EH (cell line): Measurements from ENCODE around the gene ZBTB8OS.
"Not testable (repeated sequence)": the region's sequence is repeated elsewhere in the genome, so short reads cannot be mapped to it uniquely, and the experiment has no call there.

Source experiments
- DNase-seq: peaks from one replicate; pipeline ENCODE4 v3.0.0-alpha.2; 2015; ENCODE audit warnings: low read depth

ZBTB8OS gene

GRCh38 chr1:32650248-32650751 lies at the start of gene ZBTB8OS:
Gene ZBTB8OS, minus strand, starts transcription at chr1:32650550. Its CDS starts 21 bp downstream, at chr1:32650529.
- DNase-seq = peak; percentile 96

- DNase-seq = not testable (repeated sequence)
Measured at GRCh38 chr1:32696996-32697395, 46.6 kb upstream of the ZBTB8OS start.

GRCh38 chr1:32696041-32696440 lies 45.7 kb upstream of the ZBTB8OS start:
- DNase-seq = no peak

GRCh38 chr1:32695098-32695904 lies 45.0 kb upstream of the ZBTB8OS start:
- peak; percentile 93 for DNase-seq

GRCh38 chr1:32693455-32694174 lies 43.3 kb upstream of the ZBTB8OS start:
- DNase-seq = no peak

- no peak for DNase-seq
Measured at GRCh38 chr1:32686387-32686786, 36.0 kb upstream of the ZBTB8OS start.

GRCh38 chr1:32685498-32685897 lies 35.1 kb upstream of the ZBTB8OS start:
- DNase-seq = no peak

- DNase-seq = peak; percentile 58
Measured at GRCh38 chr1:32684167-32684811, 33.9 kb upstream of the ZBTB8OS start.

- DNase-seq = no peak
Measured at GRCh38 chr1:32683397-32683796, 33.0 kb upstream of the ZBTB8OS start.

GRCh38 chr1:32681999-32682398 lies 31.6 kb upstream of the ZBTB8OS start:
- no peak for DNase-seq

- DNase-seq = no peak
Measured at GRCh38 chr1:32681509-32681908, 31.2 kb upstream of the ZBTB8OS start.

GRCh38 chr1:32680642-32681041 lies 30.3 kb upstream of the ZBTB8OS start:
- no peak for DNase-seq

GRCh38 chr1:32679993-32680392 lies 29.6 kb upstream of the ZBTB8OS start:
- not testable (repeated sequence) for DNase-seq

GRCh38 chr1:32676945-32677344 lies 26.6 kb upstream of the ZBTB8OS start:
- DNase-seq = no peak

- not testable (repeated sequence) for DNase-seq
Measured at GRCh38 chr1:32668716-32669115, 18.4 kb upstream of the ZBTB8OS start.

- DNase-seq = no peak
Measured at GRCh38 chr1:32666901-32667566, 16.7 kb upstream of the ZBTB8OS start.

GRCh38 chr1:32665915-32666314 lies 15.6 kb upstream of the ZBTB8OS start:
- DNase-seq = no peak

GRCh38 chr1:32659581-32659980 lies 9.2 kb upstream of the ZBTB8OS start:
- no peak for DNase-seq

- no peak for DNase-seq
Measured at GRCh38 chr1:32652244-32652962, 2.1 kb upstream of the ZBTB8OS start.

GRCh38 chr1:32651461-32652073 lies 1.2 kb upstream of the ZBTB8OS start:
- no peak for DNase-seq
